ENCODE measurements around the gene MBNL2.

The MBNL2 gene

GRCh38 chr13:97229699-97230098 lies 7.6 kb downstream of the MBNL2 start:
- H3K79me2 ChIP-seq (ENCODE audit: insufficient read depth, low read length), result no peaks in the 10 kb centered on the region; the same call in 1 of the 2 replicates
- H3K36me3 ChIP-seq (ENCODE audit: low read length), result no peaks in the 10 kb centered on the region
- H3K27me3 ChIP-seq (ENCODE audit: low read length), result no peaks in the 10 kb centered on the region
- TF ChIP-seq EZH2phosphoT487 (conservative IDR thresholded peaks at IDR 0.05; ENCODE audit: low read length) (no peak), CTCF (IDR thresholded peaks at IDR 0.05; ENCODE audit: insufficient read depth, low read length, poor library complexity, severe bottlenecking) (no peak)
- H3K27ac ChIP-seq (ENCODE audit: low read depth, low read length), result no peak overlapping the region
- no peaks in the 10 kb centered on the region for H3F3A ChIP-seq (ENCODE audit: insufficient read depth)
- H3K4me2 ChIP-seq (ENCODE audit: low read depth, low read length, poor library complexity, severe bottlenecking), result no peak overlapping the region
- H4K20me1 ChIP-seq (ENCODE audit: low read depth, low read length), result no peaks in the 10 kb centered on the region; the same call in 1 of the 2 replicates
- H3K9me3 ChIP-seq (ENCODE audit: insufficient read depth, low read length), result no peaks in the 10 kb centered on the region
- H2AFZ ChIP-seq (ENCODE audit: low read depth, low read length, severe bottlenecking), result no peak overlapping the region
- H3K9me2 ChIP-seq (replicated peaks; ENCODE audit: insufficient read depth, low read length), result no peaks in the 10 kb centered on the region
- no peak overlapping the region for H3K9ac ChIP-seq (ENCODE audit: low read length)
- H3K4me3 ChIP-seq (ENCODE audit: insufficient read depth, low read length, poor library complexity, severe bottlenecking), result no peak overlapping the region

GRCh38 chr13:97231118-97231828 lies 9.1 kb downstream of the MBNL2 start:
- Histone ChIP-seq H3K9me3 (ENCODE audit: insufficient read depth, low read length) (no peaks in the 10 kb centered on the region), H3K27ac (ENCODE audit: low read depth, low read length) (no peak overlapping the region), H3K79me2 (ENCODE audit: insufficient read depth, low read length) (no peaks in the 10 kb centered on the region; the same call in 1 of the 2 replicates), H3K4me2 (ENCODE audit: low read depth, low read length, poor library complexity, severe bottlenecking) (no peak overlapping the region), H4K20me1 (ENCODE audit: low read depth, low read length) (no peaks in the 10 kb centered on the region; the same call in 1 of the 2 replicates), H3K27me3 (ENCODE audit: low read length) (no peaks in the 10 kb centered on the region), H2AFZ (ENCODE audit: low read depth, low read length, severe bottlenecking) (no peak overlapping the region), H3K4me3 (ENCODE audit: insufficient read depth, low read length, poor library complexity, severe bottlenecking) (no peak overlapping the region), H3K36me3 (ENCODE audit: low read length) (no peaks in the 10 kb centered on the region), H3K9ac (ENCODE audit: low read length) (no peak overlapping the region), H3K9me2 (replicated peaks; ENCODE audit: insufficient read depth, low read length) (no peaks in the 10 kb centered on the region), H3F3A (ENCODE audit: insufficient read depth) (no peaks in the 10 kb centered on the region)
- TF ChIP-seq EZH2phosphoT487 (conservative IDR thresholded peaks at IDR 0.05; ENCODE audit: low read length) (no peak), CTCF (IDR thresholded peaks at IDR 0.05; ENCODE audit: insufficient read depth, low read length, poor library complexity, severe bottlenecking) (no peak)

- no peak overlapping the region for H3K4me2 ChIP-seq (ENCODE audit: low read depth, low read length, poor library complexity, severe bottlenecking)
- no peaks in the 10 kb centered on the region; the same call in 1 of the 2 replicates for H4K20me1 ChIP-seq (ENCODE audit: low read depth, low read length)
- H3K27ac ChIP-seq (ENCODE audit: low read depth, low read length), result no peak overlapping the region
Observed at GRCh38 chr13:97231829-97232196, 9.7 kb downstream of the MBNL2 start.

More at GRCh38 chr13:97231829-97232196, 9.7 kb downstream of the MBNL2 start:
- Histone ChIP-seq H3K27me3 (ENCODE audit: low read length) (no peaks in the 10 kb centered on the region), H3F3A (ENCODE audit: insufficient read depth) (no peaks in the 10 kb centered on the region), H3K9ac (ENCODE audit: low read length) (no peak overlapping the region), H2AFZ (ENCODE audit: low read depth, low read length, severe bottlenecking) (no peak overlapping the region), H3K9me2 (replicated peaks; ENCODE audit: insufficient read depth, low read length) (no peaks in the 10 kb centered on the region), H3K79me2 (ENCODE audit: insufficient read depth, low read length) (no peaks in the 10 kb centered on the region), H3K4me3 (ENCODE audit: insufficient read depth, low read length, poor library complexity, severe bottlenecking) (no peak overlapping the region), H3K9me3 (ENCODE audit: insufficient read depth, low read length) (no peaks in the 10 kb centered on the region), H3K36me3 (ENCODE audit: low read length) (no peaks in the 10 kb centered on the region)
- TF ChIP-seq EZH2phosphoT487 (conservative IDR thresholded peaks at IDR 0.05; ENCODE audit: low read length) (no peak), CTCF (IDR thresholded peaks at IDR 0.05; ENCODE audit: insufficient read depth, low read length, poor library complexity, severe bottlenecking) (no peak)
